Measurements from ENCODE around the gene GAL.

Gene GAL

DNA sequence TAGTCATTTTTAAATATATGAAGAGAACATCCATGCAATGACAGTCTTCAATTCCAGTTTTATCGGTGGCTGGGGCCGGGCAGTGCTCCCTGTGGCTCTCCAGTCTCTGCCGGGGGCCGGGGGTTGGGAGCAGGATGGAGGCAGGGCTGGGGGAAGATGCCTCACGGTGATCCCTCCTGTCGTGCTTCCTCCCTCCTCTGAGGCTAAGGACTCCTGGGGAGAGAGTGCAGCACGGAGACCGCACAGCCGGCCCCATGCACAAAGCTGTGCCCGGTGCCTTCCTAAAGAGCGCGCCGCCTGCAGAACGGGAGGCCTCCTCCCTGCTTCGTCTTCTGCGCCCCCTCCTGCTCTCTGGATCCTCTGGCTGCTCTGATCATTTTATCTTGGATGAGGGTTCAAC lies 20.5 kb downstream of the GAL start:
- in situ Hi-C loops (cut with MboI; ENCODE audit: low sequenced_read_pairs): no loop called here

DNA sequence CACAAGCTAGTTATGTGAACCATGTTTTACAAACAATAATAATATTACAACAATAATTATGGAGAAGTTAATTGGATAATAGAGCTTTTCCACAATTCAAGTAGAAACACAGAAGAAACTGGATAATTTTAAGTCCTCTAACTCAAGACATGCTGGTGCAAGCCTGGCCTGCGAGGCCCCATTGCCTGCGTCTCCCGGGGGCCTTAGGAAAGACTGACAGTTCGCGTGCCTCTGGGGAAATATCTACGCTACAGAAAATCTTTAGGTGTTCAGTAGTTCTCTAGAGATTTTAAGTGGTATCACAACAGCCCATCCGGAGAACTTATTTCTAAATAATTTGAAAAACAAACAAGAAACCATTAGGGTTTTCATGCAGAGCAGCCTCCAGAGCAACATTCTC lies 23.2 kb downstream of the GAL start:
- in situ Hi-C loops (cut with MboI; ENCODE audit: low sequenced_read_pairs): no loop called here

- in situ Hi-C loops (cut with MboI; ENCODE audit: low sequenced_read_pairs): no loop called here
Observed at GRCh38 chr11:68709062-68709461, 24.7 kb downstream of the GAL start.

- in situ Hi-C loops (cut with MboI; ENCODE audit: low sequenced_read_pairs): no loop called here
Observed at GRCh38 chr11:68710409-68710808, 26.1 kb downstream of the GAL start.

- in situ Hi-C loops (cut with MboI; ENCODE audit: low sequenced_read_pairs): no loop called here
Observed at GRCh38 chr11:68711114-68711513, 26.8 kb downstream of the GAL start.

DNA sequence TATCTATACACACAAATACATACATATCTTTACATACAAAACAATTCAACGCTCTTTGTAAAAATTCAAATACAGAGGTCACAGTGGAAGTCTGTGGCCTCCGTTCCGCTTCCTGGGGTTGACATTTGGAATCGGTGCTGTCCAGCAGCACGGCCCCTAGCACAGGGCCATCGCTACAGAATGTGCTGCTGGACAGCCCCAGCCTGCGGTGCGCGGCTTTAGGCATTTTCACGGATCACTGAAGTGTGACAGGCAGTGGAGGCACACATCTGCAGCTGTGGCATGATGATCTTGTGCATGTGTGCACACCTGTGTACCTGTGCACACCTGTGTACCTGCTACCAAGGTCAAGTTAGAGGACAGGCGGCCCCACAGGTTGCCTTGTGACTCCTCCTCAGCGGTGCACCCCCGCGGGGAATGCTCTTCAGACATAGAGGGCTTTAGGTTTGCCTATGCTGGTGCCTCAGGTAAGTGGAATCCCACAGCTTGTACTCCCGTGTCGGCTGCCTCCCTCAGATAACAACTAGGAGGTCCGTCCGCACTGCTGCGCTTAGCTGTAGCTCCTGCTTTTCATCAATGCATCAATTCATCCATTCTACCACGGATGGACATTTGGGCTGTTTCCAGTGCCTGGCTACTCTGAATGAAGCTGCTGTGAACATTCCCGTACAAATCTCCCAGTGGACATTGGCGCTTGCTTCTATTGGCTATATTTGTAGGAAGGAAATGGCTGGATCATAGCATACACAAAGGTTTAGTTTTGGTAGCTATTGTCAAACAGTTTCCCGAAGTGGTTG lies 29.9 kb downstream of the GAL start:
- in situ Hi-C loops (cut with MboI; ENCODE audit: low sequenced_read_pairs): no loop called here

- in situ Hi-C loops (cut with MboI; ENCODE audit: low sequenced_read_pairs): no loop called here
Observed at GRCh38 chr11:68715456-68716122, 31.2 kb downstream of the GAL start.

DNA sequence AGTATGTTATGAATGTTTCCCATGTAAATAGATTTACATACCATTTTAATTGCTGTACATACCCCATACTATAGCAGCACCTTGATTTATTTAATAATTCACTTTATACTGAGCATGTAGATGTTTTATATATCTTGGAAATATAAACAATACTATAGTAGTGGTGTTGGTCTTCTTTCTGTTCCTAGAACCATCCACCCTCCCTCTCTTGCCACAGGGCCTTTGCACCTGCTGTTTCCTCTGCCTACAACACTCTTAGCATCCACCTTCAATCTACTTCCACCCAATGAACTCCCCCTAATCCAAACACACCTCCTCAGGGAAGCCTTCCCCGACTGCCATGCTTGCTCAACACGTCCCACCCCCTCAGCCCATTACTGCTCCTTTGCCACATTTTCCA lies 36.7 kb downstream of the GAL start:
- in situ Hi-C loops (cut with MboI; ENCODE audit: low sequenced_read_pairs): no loop called here

- in situ Hi-C loops (cut with MboI; ENCODE audit: low sequenced_read_pairs): no loop called here
Observed at GRCh38 chr11:68722143-68722542, 37.8 kb downstream of the GAL start.

- in situ Hi-C loops (cut with MboI; ENCODE audit: low sequenced_read_pairs): no loop called here
Observed at GRCh38 chr11:68724293-68724692, 39.9 kb downstream of the GAL start.

DNA sequence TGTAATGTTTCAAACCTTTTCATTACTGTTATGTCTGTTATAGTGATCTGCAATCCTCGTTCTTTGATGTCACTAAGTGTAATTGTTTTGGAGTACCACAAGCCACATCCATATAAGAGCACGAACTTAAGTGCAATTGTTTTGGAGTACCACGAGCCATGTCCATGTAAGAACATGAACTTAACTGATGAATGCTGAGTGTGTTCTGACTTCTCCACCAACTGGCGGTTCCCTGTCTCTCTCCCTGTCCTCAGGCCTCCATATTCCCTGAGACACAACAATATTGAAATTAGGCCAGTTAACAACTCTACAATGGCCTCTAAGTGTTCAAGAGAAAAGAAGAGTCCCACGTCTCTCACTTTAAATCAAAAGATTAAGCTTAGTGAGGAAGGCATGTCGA lies 43.4 kb downstream of the GAL start:
- in situ Hi-C loops (cut with MboI; ENCODE audit: low sequenced_read_pairs): no loop called here

- in situ Hi-C loops (cut with MboI; ENCODE audit: low sequenced_read_pairs): no loop called here
Observed at GRCh38 chr11:68734111-68734510, 49.8 kb downstream of the GAL start.

GRCh38 chr11:68735125-68735524 lies 50.8 kb downstream of the GAL start:
- in situ Hi-C loops (cut with MboI; ENCODE audit: low sequenced_read_pairs): no loop called here

- in situ Hi-C loops (cut with MboI; ENCODE audit: low sequenced_read_pairs): no loop called here
Observed at GRCh38 chr11:68735646-68736045, 51.3 kb downstream of the GAL start.

All from HL-60/S4 treated with phorbol 12-myristate 13-acetate at 8.2 ng/mL for 4 days and 3 days (cell line).